Upper lobe of left lung (tissue), 6 donors: Measurements from ENCODE around the gene PRKG1. TPM values are rescaled to one million over a fixed set of nuclear protein-coding genes. Genes with fewer than 3 reads are reported as not detected.

Experiments used
- ATAC-seq, 2 donors: fragments of 200-7000 bp; cut with Tn5 transposase; one replicate each; pipeline ENCODE4 v1.9.1; 2022; ENCODE audit warnings: mild to moderate bottlenecking in 2 of 2, moderate library complexity in 2 of 2; ENCODE audit not compliant: low FRiP score in 2 of 2
- DNase-seq, 2 donors: peaks; one replicate each; pipeline ENCODE4 v3.0.0-alpha.2; 2019 to 2020
- H3K27ac ChIP-seq, 4 donors: fragments of 200-600 bp; sonication (generic); one replicate each; pipeline ENCODE4 v1.5.1; 2016 to 2019
- H3K27me3 ChIP-seq, 4 donors: fragments of 200-600 bp; sonication (generic); one replicate each; pipeline ENCODE4 v1.5.1; 2017 to 2019
- H3K36me3 ChIP-seq, 4 donors: fragments of 200-600 bp; sonication (generic); one replicate each; pipeline ENCODE4 v1.5.1; 2016 to 2019
- H3K4me1 ChIP-seq, 4 donors: fragments of 200-600 bp; sonication (generic); one replicate each; pipeline ENCODE4 v1.5.1; 2018 to 2019
- H3K4me3 ChIP-seq, 4 donors: fragments of 200-600 bp; sonication (generic); one replicate each; pipeline ENCODE4 v1.5.1; 2017 to 2019; ENCODE audit warnings: mild to moderate bottlenecking in 2 of 4, moderate library complexity in 1 of 4
- H3K9me3 ChIP-seq, 4 donors: fragments of 200-600 bp; sonication (generic); one replicate each; pipeline ENCODE4 v1.5.1; 2018 to 2019
- CTCF ChIP-seq, 6 experiments: fragments of 450-650 bp in 4 of 6; fragments of 200-600 bp in 2 of 6; sonication (generic) in 2 of 6; IDR thresholded peaks; one replicate each; pipeline ENCODE4 v1.5.1; 2016 to 2019; ENCODE audit warnings: antibody characterized with exemption in 6 of 6
- EP300 ChIP-seq, 4 donors: sonication (generic); formaldehyde crosslinking; IDR thresholded peaks; one replicate each; pipeline ENCODE4 v1.5.1; 2017; ENCODE audit warnings: antibody characterized with exemption in 4 of 4, control low read depth in 2 of 4
- POLR2A ChIP-seq, 4 donors: fragments of 450-650 bp; IDR thresholded peaks; one replicate each; pipeline ENCODE4 v1.5.1; 2016 to 2017; ENCODE audit warnings: antibody characterized with exemption in 4 of 4, mild to moderate bottlenecking in 2 of 4
- POLR2AphosphoS5 ChIP-seq, 2 donors: sonication (generic); formaldehyde crosslinking; IDR thresholded peaks; one replicate each; pipeline ENCODE4 v1.5.1; 2017; ENCODE audit warnings: antibody characterized with exemption in 2 of 2
- WGBS, 2 donors: methylation state at CpG; one replicate each; pipeline ENCODE4 v1.1.5; 2017 to 2018; 5-methylcytosine and 5-hydroxymethylcytosine counted together
- total RNA-seq, 6 donors: library from RNA; depleted of rRNA in 4 of 6; stranded (reverse); fragments of >200 nt in 4 of 6; gene quantifications; one replicate each; pipeline versions ENCODE4 v1.1.0 to v1.2.1, GENCODE V29; 2016 to 2021
- donor health status: DM: no; HTN: no; CAD: no; lungs with moderate emphysema.
- donor health status: DM: no; HTN: yes; CAD: no; lungs with severe emphysema.

Gene PRKG1
- total RNA-seq, 6 donors from 2014 or later, result 12.9 to 43.0 (median 25.0) TPM

GRCh38 chr10:51950996-51951555 lies 876.8 kb downstream of the PRKG1 start:
- Histone ChIP-seq H3K4me1 (no peaks in the 10 kb centered on the region), H3K27ac (no peak overlapping the region), H3K4me3 (no peak overlapping the region), H3K27me3 (no peaks in the 10 kb centered on the region), H3K9me3 (no peaks in the 10 kb centered on the region), H3K36me3 (no peaks in the 10 kb centered on the region)
- no peak for ATAC-seq
- WGBS, 2 donors, result 81 to 100% methylated on average over 1 of the region's 1 CpG
- TF ChIP-seq POLR2A (IDR thresholded peaks at IDR 0.05) (no peak), CTCF (IDR thresholded peaks at IDR 0.05) (no peak), POLR2AphosphoS5 (IDR thresholded peaks at IDR 0.05) (no peak), EP300 (IDR thresholded peaks at IDR 0.05) (no peak)
- no peak for DNase-seq

GRCh38 chr10:51951601-51952000 lies 877.3 kb downstream of the PRKG1 start:
- TF ChIP-seq EP300 (IDR thresholded peaks at IDR 0.05), result no peak
- no peak for TF ChIP-seq CTCF (IDR thresholded peaks at IDR 0.05)
- no peak for TF ChIP-seq POLR2AphosphoS5 (IDR thresholded peaks at IDR 0.05)
- TF ChIP-seq POLR2A (IDR thresholded peaks at IDR 0.05), result no peak
- WGBS, 2 donors, result 68 to 80% methylated on average over 1 of the region's 1 CpG
- H3K27me3 ChIP-seq, result no peaks in the 10 kb centered on the region
- H3K4me1 ChIP-seq, result no peaks in the 10 kb centered on the region
- DNase-seq, result no peak
- no peaks in the 10 kb centered on the region for H3K9me3 ChIP-seq
- H3K36me3 ChIP-seq, result no peaks in the 10 kb centered on the region
- ATAC-seq, result no peak
- H3K27ac ChIP-seq, result no peak overlapping the region
- no peak overlapping the region for H3K4me3 ChIP-seq

- TF ChIP-seq EP300 (IDR thresholded peaks at IDR 0.05), result no peak
- TF ChIP-seq POLR2AphosphoS5 (IDR thresholded peaks at IDR 0.05), result no peak
- TF ChIP-seq POLR2A (IDR thresholded peaks at IDR 0.05), result no peak
- TF ChIP-seq CTCF (IDR thresholded peaks at IDR 0.05), result no peak
Observed at GRCh38 chr10:51952056-51952455, 877.8 kb downstream of the PRKG1 start.

GRCh38 chr10:51955696-51956095 lies 881.4 kb downstream of the PRKG1 start:
- DNase-seq, result no peak
- H3K27ac ChIP-seq, result no peak overlapping the region
- H3K9me3 ChIP-seq, result no peaks in the 10 kb centered on the region
- 48 to 60% methylated on average over 2 of the region's 2 CpGs for WGBS, 2 donors
- H3K27me3 ChIP-seq, result no peaks in the 10 kb centered on the region
- no peaks in the 10 kb centered on the region for H3K36me3 ChIP-seq
- H3K4me3 ChIP-seq, result no peak overlapping the region
- no peak for TF ChIP-seq EP300 (IDR thresholded peaks at IDR 0.05)
- TF ChIP-seq POLR2A (IDR thresholded peaks at IDR 0.05), result no peak
- TF ChIP-seq POLR2AphosphoS5 (IDR thresholded peaks at IDR 0.05), result no peak
- no peak for TF ChIP-seq CTCF (IDR thresholded peaks at IDR 0.05)
- H3K4me1 ChIP-seq, result no peaks in the 10 kb centered on the region
- no peak for ATAC-seq

More at GRCh38 chr10:51952056-51952455, 877.8 kb downstream of the PRKG1 start:
- WGBS, 2 donors, result 72 to 85% methylated on average over 1 of the region's 1 CpG
- DNase-seq (no peak), ATAC-seq (no peak)
- Histone ChIP-seq H3K36me3 (no peaks in the 10 kb centered on the region), H3K27me3 (no peaks in the 10 kb centered on the region), H3K27ac (no peak overlapping the region), H3K4me1 (no peaks in the 10 kb centered on the region), H3K4me3 (no peak overlapping the region), H3K9me3 (no peaks in the 10 kb centered on the region)

GRCh38 chr10:51956822-51957221 lies 882.5 kb downstream of the PRKG1 start:
- H3K27ac ChIP-seq, result no peak overlapping the region
- H3K4me3 ChIP-seq, result no peak overlapping the region
- no peak for DNase-seq
- H3K36me3 ChIP-seq, result no peaks in the 10 kb centered on the region
- no peaks in the 10 kb centered on the region for H3K27me3 ChIP-seq
- no peaks in the 10 kb centered on the region for H3K9me3 ChIP-seq
- no peak for ATAC-seq
- no peak for TF ChIP-seq POLR2AphosphoS5 (IDR thresholded peaks at IDR 0.05)
- TF ChIP-seq POLR2A (IDR thresholded peaks at IDR 0.05), result no peak
- no peak for TF ChIP-seq CTCF (IDR thresholded peaks at IDR 0.05)
- no peak for TF ChIP-seq EP300 (IDR thresholded peaks at IDR 0.05)
- H3K4me1 ChIP-seq, result no peaks in the 10 kb centered on the region
